ENCODE measurements around the gene TCTN1.
"Not testable (repeated sequence)": the region's sequence is repeated elsewhere in the genome, so short reads cannot be mapped to it uniquely, and the experiment has no call there.

TCTN1 gene

DNA sequence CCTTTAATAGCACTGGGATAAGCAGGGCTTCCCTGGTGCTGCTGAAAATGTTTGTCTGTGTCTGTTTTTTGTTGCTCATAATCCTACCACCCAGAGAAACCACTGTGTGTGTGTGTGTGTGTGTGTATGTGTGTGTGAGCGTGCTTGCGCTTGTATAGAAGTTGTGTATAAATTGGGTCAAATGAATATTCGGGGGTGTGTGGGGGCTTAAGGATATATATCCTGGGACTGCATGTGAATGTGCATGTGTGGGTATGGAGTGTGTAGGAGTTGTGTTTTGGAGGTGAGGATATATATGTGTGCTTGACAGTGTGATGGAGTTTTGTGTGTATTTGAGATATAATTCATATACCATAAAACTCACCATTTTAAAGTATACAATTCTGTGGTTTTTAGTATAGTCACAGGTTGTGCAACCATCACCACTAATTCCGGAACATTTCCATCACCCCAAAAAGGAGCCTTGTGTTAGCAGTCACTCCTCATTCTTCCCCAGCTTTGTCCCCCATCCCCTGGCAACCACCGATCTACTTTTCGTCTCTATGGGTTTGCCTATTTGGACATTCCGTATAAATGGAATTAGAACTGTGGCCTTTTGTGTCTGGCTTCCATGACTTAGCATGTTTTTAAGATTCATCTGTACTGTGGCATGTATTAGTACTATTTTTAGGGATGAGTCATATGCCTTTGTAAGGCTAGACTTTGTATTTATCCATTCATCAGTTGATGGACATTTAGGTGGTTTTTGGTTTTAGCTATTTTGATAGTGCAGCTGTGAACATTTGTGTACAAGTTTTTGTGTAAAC is 25.6 kb downstream of the TCTN1 start:
- DNase-seq: no peak

DNA sequence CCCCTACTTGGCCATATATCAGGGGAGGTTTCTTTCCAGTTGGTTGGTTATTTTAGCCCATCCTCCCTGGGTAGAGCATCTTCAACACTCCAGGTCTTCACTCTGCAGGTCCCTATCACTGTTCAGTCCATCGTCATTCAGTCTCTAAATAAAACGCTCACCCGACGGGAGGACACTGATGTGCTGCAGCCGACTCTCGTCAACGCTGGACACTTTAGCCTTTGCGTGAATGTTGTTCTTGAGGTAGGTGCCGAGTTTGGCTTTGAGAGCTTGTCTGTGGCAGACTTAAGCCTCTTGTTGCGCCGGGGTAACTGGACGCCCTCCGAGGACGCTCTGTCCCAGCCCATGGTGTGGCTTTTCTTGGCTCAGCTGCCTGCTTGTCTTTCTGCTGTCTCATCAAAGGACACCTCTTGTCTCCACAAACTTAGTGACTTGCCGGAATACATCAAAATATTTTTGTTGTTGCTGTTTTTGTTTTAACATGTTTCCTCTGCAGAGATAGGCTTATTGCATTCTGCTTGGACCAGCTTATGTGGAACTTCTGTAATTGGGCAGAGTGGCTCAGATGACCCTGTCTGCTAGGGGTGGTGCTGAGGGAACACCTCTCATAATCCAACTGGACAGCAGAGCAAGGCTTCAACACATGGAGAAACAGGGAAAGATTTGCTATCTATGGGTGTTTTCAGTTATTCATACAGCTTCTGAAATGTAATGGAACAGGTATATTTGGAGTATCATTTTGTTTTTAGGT is 26.5 kb downstream of the TCTN1 start:
- no peak for DNase-seq

DNA sequence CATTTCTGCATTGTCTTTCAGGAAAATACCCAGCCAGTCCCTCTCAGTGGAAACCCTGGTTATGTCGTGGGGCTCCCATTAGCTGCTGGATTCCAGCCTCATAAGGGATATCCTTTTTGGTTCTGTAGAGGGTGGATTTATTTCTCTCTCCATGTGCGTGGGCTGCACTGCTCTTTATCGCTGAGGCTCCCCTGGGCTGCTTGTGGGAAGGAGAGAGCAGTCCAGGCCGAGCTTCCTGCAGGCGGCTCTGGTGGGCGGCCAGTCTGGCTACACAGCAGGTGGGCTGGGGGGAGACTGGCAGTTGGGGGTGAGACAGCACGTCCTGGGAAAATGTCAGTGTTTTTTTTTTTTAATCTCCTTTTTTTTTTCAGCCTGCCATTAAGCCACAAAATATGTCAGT is 27.6 kb downstream of the TCTN1 start:
- no peak for DNase-seq

DNA sequence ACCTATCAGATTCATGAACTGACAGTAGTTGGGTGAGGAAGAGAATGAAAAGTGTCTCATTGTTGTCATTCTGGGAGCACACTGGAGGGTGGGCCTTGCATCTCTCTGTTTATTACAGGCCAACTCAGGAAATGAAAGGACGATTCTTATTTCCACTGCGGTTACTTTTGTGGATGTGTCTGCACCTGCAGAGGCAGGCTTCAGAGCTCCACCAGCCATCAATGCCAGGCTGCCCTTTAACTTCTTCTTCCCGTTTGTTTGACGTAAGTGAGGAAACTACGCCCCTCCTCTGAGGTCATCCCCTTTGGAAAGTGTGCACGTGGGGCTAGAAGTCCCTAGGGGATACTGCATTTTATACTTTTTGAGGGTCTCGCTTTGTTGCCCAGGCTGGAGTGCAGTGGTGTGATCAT is 33.7 kb downstream of the TCTN1 start:
- DNase-seq: peak; percentile 8

DNA sequence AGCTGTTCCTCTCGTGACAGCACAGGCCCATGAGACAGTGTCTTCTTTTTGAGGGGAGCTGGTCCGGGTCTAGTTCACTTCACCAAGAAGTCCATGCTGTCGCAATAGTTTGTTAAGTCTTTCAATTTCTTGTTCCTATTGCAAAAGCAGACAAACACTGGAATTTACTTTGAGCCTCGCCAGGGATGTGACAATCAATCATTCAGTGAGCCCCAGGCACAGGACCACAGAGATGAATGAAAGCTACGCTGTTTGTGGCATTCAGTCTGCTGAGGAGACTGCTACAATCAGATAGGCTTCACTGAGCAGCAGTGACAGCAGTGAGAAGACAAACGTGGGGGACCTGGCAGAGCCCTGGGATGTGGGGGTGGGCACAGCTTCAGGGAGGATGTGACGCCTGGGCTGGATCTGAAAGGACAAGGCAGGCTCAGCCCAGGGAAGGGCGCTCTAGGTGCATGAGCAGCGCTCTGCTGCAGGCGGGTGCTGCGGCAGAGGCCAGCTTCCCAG is 35.5 kb downstream of the TCTN1 start:
- DNase-seq: no peak

DNA sequence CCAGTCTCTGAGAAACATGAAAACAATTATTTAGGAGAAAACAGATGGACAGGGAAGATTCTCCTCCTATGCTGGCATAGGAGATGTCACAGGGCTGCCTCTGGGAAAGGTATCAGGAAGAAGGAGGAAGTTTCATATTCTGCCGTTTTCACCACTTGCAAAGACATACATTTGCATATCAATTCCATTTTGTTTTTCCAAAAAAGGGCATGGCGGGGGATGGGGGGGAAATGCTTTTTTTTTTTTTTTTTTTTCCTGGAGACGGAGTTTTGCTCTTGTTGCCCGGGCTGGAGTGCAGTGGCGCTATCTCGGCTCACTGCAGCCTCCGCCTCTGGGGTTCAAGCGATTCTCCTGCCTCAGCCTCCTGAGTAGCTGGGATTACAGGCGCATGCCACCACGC is 40.3 kb downstream of the TCTN1 start:
- not testable (repeated sequence) for DNase-seq

DNA sequence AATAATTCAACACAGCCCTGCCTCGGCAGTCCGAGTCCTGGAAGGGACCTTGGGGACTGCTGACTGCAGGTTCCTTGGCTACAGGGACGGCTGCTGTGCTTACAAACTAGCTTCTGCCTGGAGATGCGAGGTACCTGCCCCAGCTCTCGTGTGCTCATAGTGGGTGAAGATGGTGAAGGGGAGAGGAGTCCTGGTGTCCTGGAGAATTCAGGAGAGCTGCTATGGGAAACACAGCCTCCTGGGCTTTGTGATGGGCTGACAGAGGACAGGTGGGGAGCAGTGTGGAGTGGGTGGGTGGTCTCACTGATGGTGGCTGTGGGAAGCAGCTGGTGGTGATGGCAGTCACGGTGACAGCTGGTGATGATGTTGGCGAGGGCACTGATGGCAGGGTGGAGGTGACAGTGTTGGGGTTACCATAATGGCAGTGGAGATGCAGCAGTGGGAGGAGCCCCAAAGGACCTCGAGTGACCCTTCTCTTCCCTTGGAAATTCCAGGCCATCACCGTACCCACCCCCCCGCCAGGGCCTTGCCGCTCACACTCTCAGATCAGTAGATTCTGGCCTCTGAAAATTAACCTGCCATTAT is 42.2 kb downstream of the TCTN1 start:
- no peak for DNase-seq

DNA sequence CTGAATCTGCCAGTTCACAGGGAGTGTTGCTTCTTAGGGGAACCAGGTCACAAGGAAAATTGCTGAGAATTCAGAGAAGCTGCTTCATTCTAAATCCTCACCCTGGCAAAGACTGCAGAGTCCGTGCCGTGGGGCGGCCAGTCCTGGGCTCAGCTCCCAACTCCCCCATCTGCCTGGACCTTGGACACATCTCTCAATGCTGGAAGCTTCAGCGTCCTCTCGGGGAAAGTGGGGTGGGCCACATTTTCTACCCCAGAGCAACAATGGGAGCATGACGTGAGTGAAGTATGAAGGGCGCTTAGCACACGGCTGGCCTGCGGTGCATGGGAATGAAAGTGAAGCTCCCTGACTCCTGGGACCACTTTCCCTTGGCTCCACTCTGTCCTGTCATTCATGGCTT is 43.8 kb downstream of the TCTN1 start:
- DNase-seq: no peak

DNA sequence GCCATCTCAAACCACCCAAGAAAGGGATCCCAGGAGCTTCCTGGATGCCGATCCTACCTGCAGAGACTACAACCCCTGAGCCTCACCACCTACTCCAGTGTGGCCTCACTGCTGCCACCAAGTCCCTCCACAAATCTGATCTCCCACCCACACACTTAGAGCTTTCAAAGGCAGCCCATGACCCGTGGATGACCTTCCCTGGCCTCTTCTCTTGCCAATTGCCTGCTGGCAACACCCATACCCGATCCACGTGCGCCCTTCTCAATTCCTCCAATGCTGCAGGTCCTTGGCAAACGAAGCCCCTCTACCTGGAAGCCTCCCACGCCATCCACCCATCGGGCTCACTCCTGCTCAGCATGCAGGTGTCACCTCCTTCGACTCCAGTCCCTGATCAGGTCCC is 44.3 kb downstream of the TCTN1 start:
- DNase-seq: no peak

DNA sequence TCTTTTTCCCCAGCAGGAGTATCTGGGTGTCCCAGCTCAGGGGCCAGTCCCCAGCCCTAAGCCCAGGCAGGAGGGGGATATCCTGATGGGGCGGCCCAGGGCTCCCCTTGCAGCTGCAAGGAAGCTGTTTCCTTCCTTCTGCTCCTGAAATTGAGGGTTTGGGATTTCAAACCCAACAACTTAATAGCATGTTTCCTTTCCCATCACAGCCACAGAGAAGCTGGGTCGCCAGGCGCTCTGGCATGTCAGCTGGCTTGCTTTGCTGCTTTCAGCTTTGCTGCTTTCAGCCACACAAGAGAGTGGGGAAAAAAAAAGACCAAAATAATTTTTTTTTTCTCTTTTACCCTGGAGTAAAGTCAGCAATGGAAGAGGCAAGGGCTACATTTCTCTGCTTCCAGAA is 44.9 kb downstream of the TCTN1 start:
- no peak for DNase-seq

DNA sequence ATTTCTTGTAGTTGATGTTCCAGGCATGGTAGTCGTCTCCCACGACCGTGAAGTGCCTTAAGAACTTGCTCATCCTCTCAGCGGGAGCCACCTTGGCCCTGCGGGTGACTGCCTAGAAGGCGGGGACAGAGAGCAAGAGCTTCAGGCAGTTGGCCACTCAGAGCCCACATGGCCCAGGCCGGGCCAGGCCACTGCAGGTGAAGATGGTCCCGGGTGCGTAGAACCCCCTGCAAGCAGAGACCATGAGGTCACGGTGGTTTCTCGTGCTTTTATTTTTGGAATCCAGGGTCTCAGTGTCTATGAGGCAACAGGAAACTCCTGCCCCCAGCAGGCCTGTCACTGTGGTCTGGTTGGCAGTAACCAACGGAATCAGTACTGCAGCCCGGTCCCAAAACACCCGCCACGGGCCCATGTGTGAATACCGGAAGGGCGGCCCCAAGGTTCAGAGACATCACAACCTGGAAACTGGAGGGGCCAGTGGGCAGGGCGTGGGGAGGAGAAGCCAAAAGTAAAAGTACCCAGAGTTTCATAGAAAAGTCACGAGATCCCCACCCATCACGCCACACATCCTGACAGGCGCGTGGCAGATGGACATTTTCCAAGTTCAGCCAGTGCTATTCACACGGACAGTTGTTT is 47.5 kb downstream of the TCTN1 start:
- peak; percentile 69 for DNase-seq

DNA sequence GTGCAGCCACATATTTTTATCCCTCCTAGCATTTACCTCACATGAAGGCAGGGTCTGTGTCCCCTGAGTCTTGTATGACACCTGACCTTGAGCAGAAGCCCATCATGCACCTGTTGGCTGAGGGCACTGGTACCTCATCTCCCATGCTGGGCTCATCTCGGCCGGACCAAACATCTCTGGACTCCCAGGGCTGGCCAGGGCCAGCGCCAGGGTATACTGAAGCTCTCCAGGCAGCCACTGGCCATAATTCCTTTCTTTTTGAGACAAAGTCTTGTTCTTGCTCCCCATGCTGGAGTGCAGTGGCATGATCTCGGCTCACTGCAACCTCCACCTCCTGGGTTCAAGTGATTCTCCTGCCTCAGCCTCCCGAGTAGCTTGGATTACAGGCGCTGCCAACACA is 53.0 kb downstream of the TCTN1 start:
- no peak for DNase-seq

DNA sequence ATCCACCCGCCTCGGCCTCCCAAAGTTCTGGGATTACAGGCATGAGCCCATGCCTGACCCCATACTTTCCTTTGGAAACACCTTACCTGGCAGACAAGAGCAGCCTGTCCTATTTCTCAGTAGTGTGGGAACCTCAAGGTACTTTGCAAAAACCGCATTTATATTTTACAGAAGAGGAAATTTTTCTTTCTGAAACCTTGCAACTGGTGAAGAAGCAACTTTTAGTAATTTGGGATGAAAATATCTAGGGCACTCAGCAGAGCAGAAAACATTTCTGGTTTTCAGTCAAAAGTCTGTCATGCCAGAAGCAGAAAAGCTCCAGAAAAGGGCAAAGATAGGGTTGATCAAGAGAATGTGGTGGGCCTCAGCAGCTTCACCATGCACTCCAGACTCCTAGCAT is 53.7 kb downstream of the TCTN1 start:
- DNase-seq: no peak

DNA sequence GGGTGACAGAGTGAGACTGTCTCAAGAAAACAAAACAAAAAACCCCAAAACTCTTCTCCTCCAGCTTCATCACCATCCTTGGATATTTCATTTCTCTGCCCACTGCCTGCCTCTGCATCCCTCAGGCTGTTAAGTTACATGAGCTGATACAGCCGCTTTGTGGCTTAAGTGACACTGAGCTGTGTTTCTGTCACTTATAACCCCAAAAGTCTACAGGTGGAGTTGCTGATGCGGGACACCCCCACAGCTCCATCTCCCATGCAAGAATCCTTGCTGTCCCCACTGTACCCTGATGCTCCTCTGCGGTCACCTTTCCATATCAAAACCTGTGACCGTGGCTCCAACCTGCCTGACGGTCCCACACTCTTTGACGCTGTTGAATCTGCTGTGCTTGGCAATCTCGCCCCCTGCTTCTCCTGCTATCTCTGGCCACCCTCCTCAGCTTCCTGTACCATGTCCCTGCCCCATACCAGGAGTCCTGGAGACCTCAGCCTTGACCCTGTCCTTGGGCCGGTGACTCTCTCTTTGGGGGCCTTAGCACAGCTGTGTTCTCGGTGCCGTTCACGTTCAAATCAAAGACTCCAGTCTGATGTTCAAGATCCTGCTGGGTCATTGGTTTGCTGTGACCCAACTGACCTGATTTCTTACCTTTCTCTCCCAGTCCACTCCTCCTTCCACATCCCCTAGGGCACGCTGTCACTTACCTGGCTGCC is 54.7 kb downstream of the TCTN1 start:
- no peak for DNase-seq

DNA sequence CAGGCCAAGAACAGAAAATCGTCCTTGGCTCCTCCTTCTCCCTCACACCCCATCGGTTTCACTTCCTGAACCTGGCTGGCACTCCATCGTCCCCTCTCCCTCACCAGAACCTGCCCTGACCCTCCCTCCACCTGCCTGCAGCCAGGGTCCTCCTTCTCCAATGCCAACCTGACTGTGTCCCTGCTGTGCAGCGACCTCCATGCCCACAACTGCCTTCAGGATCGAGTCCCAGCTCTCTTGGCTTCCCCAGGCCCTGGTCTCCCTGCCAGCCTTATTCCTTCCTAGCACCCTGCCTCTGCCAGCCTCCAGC is 55.2 kb downstream of the TCTN1 start:
- DNase-seq: no peak

DNA sequence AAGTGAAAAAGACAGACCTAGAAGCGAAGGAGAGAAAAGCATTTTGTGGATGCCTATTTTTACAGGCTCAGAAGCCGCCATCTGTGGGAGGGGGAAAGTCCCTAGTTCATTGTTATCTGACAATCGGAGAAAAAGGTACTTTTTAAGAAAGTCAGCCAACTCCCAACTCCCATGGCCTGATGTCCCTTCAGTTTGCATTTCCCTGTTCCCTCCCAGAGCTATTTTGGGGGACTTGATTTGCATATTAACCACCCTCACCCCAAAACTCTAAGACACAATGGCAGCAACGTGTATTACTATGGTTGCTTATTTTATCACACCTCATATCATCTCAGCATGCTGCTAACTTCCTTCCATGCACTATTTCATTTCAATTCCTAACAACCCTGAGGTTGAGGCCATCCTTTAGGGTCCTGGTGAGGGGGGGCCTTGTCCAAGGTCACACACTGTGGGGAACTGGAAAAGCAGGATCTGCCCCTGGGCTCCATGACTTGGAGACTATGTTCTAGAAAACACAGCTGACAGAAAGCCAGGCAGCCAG is 56.3 kb downstream of the TCTN1 start:
- DNase-seq: peak; percentile 33

DNA sequence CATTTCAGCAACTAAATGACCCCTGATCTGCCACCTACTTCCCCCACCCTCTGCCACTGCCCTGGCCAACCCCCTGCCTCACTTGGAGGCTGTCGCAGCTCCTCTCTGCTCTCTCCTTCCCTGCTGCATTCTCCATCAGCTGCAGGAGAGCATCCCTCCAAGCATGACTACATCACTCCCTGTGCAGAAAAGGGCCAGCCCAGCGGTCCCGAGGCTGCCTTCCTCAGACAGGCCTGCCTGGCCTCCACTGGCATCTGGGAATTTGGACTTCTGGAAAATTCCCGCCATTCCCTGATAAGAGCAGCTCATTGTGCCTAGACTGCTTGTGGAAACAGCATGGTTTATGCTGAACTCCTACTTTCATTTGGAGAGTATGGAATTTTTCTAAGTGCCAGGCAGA is 62.2 kb downstream of the TCTN1 start:
- no peak for DNase-seq

DNA sequence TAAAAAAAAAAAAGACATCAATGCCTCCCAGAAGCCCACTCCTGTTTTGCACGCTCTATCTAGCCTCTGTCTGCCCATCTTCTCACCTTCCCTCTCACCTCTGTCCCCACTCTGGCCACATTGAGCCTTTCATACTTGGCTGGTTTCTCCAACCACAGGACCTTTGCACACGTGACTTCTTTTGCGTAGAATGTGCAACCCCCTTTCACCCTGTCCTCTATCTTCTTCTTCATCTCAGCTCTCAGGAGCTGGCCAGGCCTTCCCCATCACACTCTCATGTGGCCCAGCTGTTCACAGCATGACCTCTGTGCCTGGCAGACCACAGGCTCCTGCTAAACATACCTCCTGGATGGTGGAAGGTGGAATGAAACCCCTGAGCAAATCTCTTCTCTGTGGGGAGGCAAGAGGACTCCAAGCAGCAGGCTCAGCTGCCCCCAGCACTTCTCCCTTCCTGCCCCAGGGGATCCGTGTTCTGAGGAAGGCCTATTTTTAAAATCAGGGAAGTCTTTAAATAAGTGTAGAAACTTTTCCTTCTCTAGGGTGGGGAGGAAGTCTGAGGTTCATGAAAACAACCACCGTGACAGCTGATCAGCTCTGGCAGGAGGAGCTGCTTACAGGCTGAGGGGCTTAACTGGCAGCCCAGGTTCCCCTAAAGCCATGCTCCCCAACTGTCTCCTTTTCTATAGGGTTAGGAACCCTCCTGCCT is 63.4 kb downstream of the TCTN1 start:
- DNase-seq: no peak

DNA sequence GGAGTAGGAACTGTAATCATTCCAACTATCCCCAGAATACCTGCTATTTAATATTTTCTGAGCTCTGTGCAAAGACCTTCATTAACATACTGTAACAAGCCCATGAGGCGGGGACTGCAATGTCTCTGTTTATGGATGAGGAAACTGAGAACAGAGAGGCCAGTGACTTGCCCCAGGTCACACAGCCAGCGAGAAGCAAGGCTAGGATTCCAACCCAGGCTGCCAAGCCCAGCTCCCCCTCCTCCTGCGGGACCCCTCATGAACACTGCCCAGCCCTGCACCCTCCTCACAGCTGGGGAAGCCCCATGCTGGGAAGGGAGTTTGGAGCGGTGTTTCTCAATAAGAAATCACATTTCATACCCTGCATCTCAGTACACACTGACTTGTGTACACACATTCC is 64.1 kb downstream of the TCTN1 start:
- no peak for DNase-seq

DNA sequence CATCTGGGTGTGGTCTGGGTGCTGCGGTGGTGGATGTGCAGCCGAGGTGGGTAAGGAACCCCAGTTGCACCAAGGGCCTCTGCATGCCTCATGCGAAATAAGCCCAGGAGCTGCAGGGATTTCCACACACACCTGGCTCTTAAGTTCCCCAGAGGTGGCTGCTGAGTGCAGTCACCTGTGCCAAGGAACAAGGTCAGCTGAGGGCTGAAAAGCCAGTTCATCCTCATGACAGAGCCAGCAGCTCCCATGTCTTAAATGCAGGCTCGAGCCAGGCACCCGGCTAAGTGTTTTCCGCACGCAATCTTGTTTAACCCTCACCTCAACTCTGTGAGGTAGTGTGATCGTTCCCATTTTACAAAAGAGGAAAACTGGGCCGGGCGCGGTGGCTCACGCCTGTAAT is 65.3 kb downstream of the TCTN1 start:
- no peak for DNase-seq

DNA sequence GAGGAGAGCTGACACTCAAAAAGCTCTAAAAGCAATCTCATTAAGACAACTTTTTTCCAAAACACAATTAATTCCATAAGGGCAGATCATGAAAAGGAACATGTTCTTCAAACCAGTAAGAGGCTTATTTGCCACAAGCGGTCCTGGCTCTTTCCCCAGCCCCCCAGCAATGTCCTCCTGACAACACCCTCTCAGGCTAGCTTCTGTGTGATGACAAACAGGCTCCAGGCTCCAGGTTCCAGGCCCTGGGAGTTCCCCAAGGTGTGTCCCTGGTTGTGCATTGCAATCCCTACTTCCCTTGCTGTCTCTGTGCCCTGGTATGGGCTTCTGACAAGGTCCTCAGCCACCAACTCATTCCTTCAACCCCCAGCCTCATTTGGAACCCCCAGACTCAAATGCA is 66.1 kb downstream of the TCTN1 start:
- DNase-seq: no peak

DNA sequence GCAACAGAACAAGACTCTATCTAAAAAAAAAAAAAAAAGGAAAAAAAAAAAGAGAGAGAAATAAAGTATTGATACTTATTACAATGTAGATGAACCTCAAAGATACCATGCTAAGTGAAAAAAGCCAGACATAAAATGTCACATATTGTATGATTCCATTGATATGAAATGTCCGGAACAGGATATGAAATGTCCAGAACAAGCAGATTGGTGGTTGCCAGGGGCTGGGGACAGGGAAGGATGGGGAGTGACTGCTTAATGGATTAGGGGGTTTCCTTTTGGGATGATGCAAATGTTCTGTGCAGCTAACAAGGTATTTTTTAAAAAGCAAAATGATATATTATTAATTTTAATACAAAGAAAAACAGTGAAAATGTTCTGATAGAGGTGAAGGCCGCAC is 70.0 kb downstream of the TCTN1 start:
- no peak for DNase-seq
